H9 (cell line): ENCODE data around the gene C11orf91. TPM values are rescaled to one million over a fixed set of nuclear protein-coding genes. Genes with fewer than 3 reads are reported as not detected.

Experiments used
- DNase-seq: peaks from one replicate; pipeline ENCODE4 v3.0.0-alpha.2; 2017
- H2AFZ ChIP-seq: one replicate; pipeline ENCODE4 v1.6.1; 2013; ENCODE audit warnings: mild to moderate bottlenecking, low read length, control low read depth, moderate library complexity
- H2AK5ac ChIP-seq: 2 replicates; pipeline ENCODE4 v1.6.1; 2013; ENCODE audit warnings: low read length, control low read depth, mixed read lengths; ENCODE audit not compliant: insufficient read length
- H2BK120ac ChIP-seq: one replicate; pipeline ENCODE4 v1.6.1; 2013; ENCODE audit warnings: low read depth, mild to moderate bottlenecking, low read length, control low read depth, inconsistent platforms; ENCODE audit not compliant: poor library complexity, severe bottlenecking
- H2BK12ac ChIP-seq: 2 replicates; pipeline ENCODE4 v1.6.1; 2013; ENCODE audit warnings: low read length, control low read depth, mixed read lengths, low read depth; ENCODE audit not compliant: insufficient read length
- H2BK15ac ChIP-seq: 2 replicates; pipeline ENCODE4 v1.6.1; 2013; ENCODE audit warnings: low read depth, low read length, control low read depth
- H2BK20ac ChIP-seq: one replicate; pipeline ENCODE4 v1.6.1; 2013; ENCODE audit warnings: low read depth, mild to moderate bottlenecking, low read length, control low read depth, inconsistent platforms; ENCODE audit not compliant: poor library complexity, severe bottlenecking
- H2BK5ac ChIP-seq: 2 replicates; pipeline ENCODE4 v1.6.1; 2013; ENCODE audit warnings: low read length, control low read depth, mixed read lengths; ENCODE audit not compliant: insufficient read length
- H3K14ac ChIP-seq: 2 replicates; pipeline ENCODE4 v1.6.1; 2013; ENCODE audit warnings: low read length, control low read depth; ENCODE audit not compliant: insufficient read depth
- H3K18ac ChIP-seq: 2 replicates; pipeline ENCODE4 v1.6.1; 2013; ENCODE audit warnings: low read depth, mild to moderate bottlenecking, mixed read lengths, low read length, control low read depth; ENCODE audit not compliant: insufficient read length
- H3K23ac ChIP-seq: 2 replicates; pipeline ENCODE4 v1.6.1; 2013; ENCODE audit warnings: low read length, control low read depth, mixed read lengths, low read depth; ENCODE audit not compliant: insufficient read length
- H3K23me2 ChIP-seq: 2 replicates; pipeline ENCODE4 v1.6.1; 2013; ENCODE audit warnings: low read depth, mild to moderate bottlenecking, mixed read lengths, low read length, control low read depth; ENCODE audit not compliant: insufficient read length, poor library complexity, severe bottlenecking
- H3K27ac ChIP-seq: 2 replicates; pipeline ENCODE4 v1.5.1; 2013; ENCODE audit warnings: low read length, control low read depth, mixed read lengths, low read depth; ENCODE audit not compliant: insufficient read length
- H3K27me3 ChIP-seq: 2 replicates; pipeline ENCODE4 v1.6.1; 2013; ENCODE audit warnings: low read length, control low read depth, inconsistent platforms; ENCODE audit not compliant: insufficient read depth
- H3K4ac ChIP-seq: 2 replicates; pipeline ENCODE4 v1.6.1; 2013; ENCODE audit warnings: low read depth, mild to moderate bottlenecking, control low read depth, inconsistent platforms, low read length, moderate library complexity
- H3K4me1 ChIP-seq: 2 replicates; pipeline ENCODE4 v1.6.1; 2013; ENCODE audit warnings: low read length, control low read depth, inconsistent platforms; ENCODE audit not compliant: insufficient read depth
- H3K4me2 ChIP-seq: 2 replicates; pipeline ENCODE4 v1.6.1; 2013; ENCODE audit warnings: low read length, control low read depth, mixed read lengths; ENCODE audit not compliant: insufficient read length, insufficient read depth
- H3K56ac ChIP-seq: 2 replicates; pipeline ENCODE4 v1.6.1; 2013; ENCODE audit warnings: low read depth, mild to moderate bottlenecking, mixed read lengths, low read length, control low read depth; ENCODE audit not compliant: insufficient read length
- H3K79me1 ChIP-seq: 2 replicates; pipeline ENCODE4 v1.6.1; 2013; ENCODE audit warnings: low read depth, mild to moderate bottlenecking, moderate library complexity, low read length, control low read depth, inconsistent platforms; ENCODE audit not compliant: insufficient read depth, poor library complexity, severe bottlenecking
- H3K79me2 ChIP-seq: 2 replicates; pipeline ENCODE4 v1.6.1; 2013; ENCODE audit warnings: low read length, control low read depth, inconsistent platforms; ENCODE audit not compliant: insufficient read depth
- H3K9ac ChIP-seq: 2 replicates; pipeline ENCODE4 v1.6.1; 2013; ENCODE audit warnings: low read length, control low read depth, mixed read lengths; ENCODE audit not compliant: insufficient read length; ENCODE audit errors: extremely low read depth
- H3K9me3 ChIP-seq: one replicate; pipeline ENCODE4 v1.6.1; 2013; ENCODE audit warnings: low read depth, low read length, inconsistent platforms; ENCODE audit not compliant: control insufficient read depth
- H3T11ph ChIP-seq: one replicate; pipeline ENCODE4 v1.6.1; 2013; ENCODE audit warnings: mild to moderate bottlenecking, low read length, control low read depth, inconsistent platforms
- H4K20me1 ChIP-seq: one replicate; pipeline ENCODE4 v1.6.1; 2013; ENCODE audit not compliant: control insufficient read depth, insufficient read length, insufficient read depth
- H4K5ac ChIP-seq: 2 replicates; pipeline ENCODE4 v1.6.1; 2013; ENCODE audit warnings: low read depth, mild to moderate bottlenecking, mixed read lengths, low read length, control low read depth; ENCODE audit not compliant: insufficient read length
- H4K8ac ChIP-seq: replicated peaks from 2 replicates; pipeline ENCODE4 v1.6.1; 2013; ENCODE audit warnings: low read length, control low read depth, mixed read lengths, low read depth; ENCODE audit not compliant: insufficient read length
- H4K91ac ChIP-seq: 2 replicates; pipeline ENCODE4 v1.6.1; 2013; ENCODE audit warnings: low read depth, mild to moderate bottlenecking, moderate library complexity, mixed read lengths, low read length, control low read depth; ENCODE audit not compliant: insufficient read length
- H3K27ac Mint-ChIP-seq, 3 experiments: 2 replicates in 2 of 3; 3 replicates in 1 of 3; pipeline ENCODE4 v1.8.0; 2020 to 2021; ENCODE audit warnings: mixed read lengths in 3 of 3, mild to moderate bottlenecking in 1 of 3, moderate library complexity in 1 of 3
- H3K27me3 Mint-ChIP-seq: 2 replicates; pipeline ENCODE4 v1.8.0; 2021; ENCODE audit warnings: low read depth, mild to moderate bottlenecking, moderate library complexity, mixed read lengths
- H3K36me3 Mint-ChIP-seq, 3 experiments: 2 replicates in 2 of 3; 3 replicates in 1 of 3; pipeline ENCODE4 v1.8.0; 2020 to 2021; ENCODE audit warnings: low read depth in 3 of 3, mixed read lengths in 3 of 3; ENCODE audit not compliant: insufficient read depth in 1 of 3
- H3K4me1 Mint-ChIP-seq, 2 experiments: 2 replicates each; pipeline ENCODE4 v1.8.0; 2020; ENCODE audit warnings: mixed read lengths in 2 of 2
- H3K4me3 Mint-ChIP-seq, 2 experiments: 2 replicates in 1 of 2; 3 replicates in 1 of 2; pipeline ENCODE4 v1.8.0; 2020 to 2021; ENCODE audit warnings: mild to moderate bottlenecking in 2 of 2, mixed read lengths in 2 of 2, moderate library complexity in 1 of 2
- H3K9me3 Mint-ChIP-seq, 2 experiments: 2 replicates in 1 of 2; 3 replicates in 1 of 2; pipeline ENCODE4 v1.8.0; 2020; ENCODE audit warnings: mild to moderate bottlenecking in 2 of 2, mixed read lengths in 2 of 2, moderate library complexity in 1 of 2
- CTCF ChIP-seq: fragments of 200-600 bp; sonication (generic); conservative IDR thresholded peaks from 3 replicates; pipeline ENCODE4 v1.8.0; 2021; ENCODE audit warnings: antibody characterized with exemption, mild to moderate bottlenecking
- WGBS: extraction: QIAGEN DNeasy Blood & Tissue Kit; methylation state at CpG from one replicate; pipeline ENCODE4 v1.1.7; 2013; ENCODE audit warnings: missing lambda C conversion rate, low lambda C conversion rate, mixed read lengths; ENCODE audit not compliant: insufficient read length; ENCODE audit errors: extremely low coverage; 5-methylcytosine and 5-hydroxymethylcytosine counted together
- total RNA-seq: library from RNA; stranded (reverse); gene quantifications from 2 replicates; pipeline ENCODE4 v1.2.1, GENCODE V29; 2021

C11orf91 gene
- total RNA-seq, 1 experiment from 2014 or later = not detected

- Histone ChIP-seq H2BK5ac (no peak overlapping the region), H2BK120ac (no peak overlapping the region), H4K20me1 (no peaks in the 10 kb centered on the region), H3K79me1 (no peaks in the 10 kb centered on the region), H3K9me3 (no peaks in the 10 kb centered on the region), H4K91ac (no peak overlapping the region), H2AK5ac (no peak overlapping the region), H4K5ac (no peak overlapping the region), H3K9ac (no peak overlapping the region), H3K79me2 (no peaks in the 10 kb centered on the region), H4K8ac (no peak overlapping the region), H3K27ac (no peak overlapping the region), H2BK15ac (no peak overlapping the region), H3K23me2 (no peaks in the 10 kb centered on the region), H3K4me2 (no peak overlapping the region), H3K14ac (no peak overlapping the region), H2BK20ac (no peak overlapping the region), H3T11ph (no peak overlapping the region), H3K56ac (no peak overlapping the region), H3K18ac (no peak overlapping the region), H2BK12ac (no peak overlapping the region), H3K23ac (no peak overlapping the region), H3K4ac (no peak overlapping the region), H3K4me1 (peaks cover 9% of the 10 kb centered on the region; the same call in 1 of the 2 replicates), H2AFZ (no peak overlapping the region), H3K27me3 (no peaks in the 10 kb centered on the region)
- no peak for DNase-seq
- no peak overlapping the region for H3K27ac Mint-ChIP-seq
- H3K27me3 Mint-ChIP-seq = no peaks in the 10 kb centered on the region
- peaks cover 1% of the 10 kb centered on the region in 2 experiments; a peak in 4 of 5 replicates for H3K9me3 Mint-ChIP-seq
- TF ChIP-seq CTCF = no peak
- H3K4me3 Mint-ChIP-seq = no peak overlapping the region
- peaks cover 0 to 2% (median 1%) of the 10 kb centered on the region in 3 experiments; a peak in 2 of 7 replicates for H3K36me3 Mint-ChIP-seq
- H3K4me1 Mint-ChIP-seq = peaks cover 37 to 39% of the 10 kb centered on the region in 2 experiments
- WGBS = no CpG with 5 or more reads among the region's 4 CpGs
Observed at GRCh38 chr11:33672273-33672672, 28.4 kb downstream of the C11orf91 start.
